Vagina (tissue), 2 donors: ENCODE results near the gene CDH4. TPM values are rescaled to one million over a fixed set of nuclear protein-coding genes. Genes with fewer than 3 reads are reported as not detected.

ENCODE experiments used
- DNase-seq, 2 donors: peaks; one replicate each; pipeline ENCODE4 v3.0.0-alpha.2; 2017; ENCODE audit errors: extremely low spot score in 2 of 2
- H3K27ac ChIP-seq: fragments of 200-600 bp; sonication (generic); one replicate; pipeline ENCODE4 v1.5.1; 2019
- H3K27me3 ChIP-seq: fragments of 200-600 bp; sonication (generic); one replicate; pipeline ENCODE4 v1.5.1; 2019
- H3K36me3 ChIP-seq, 2 donors: fragments of 200-600 bp; sonication (generic); one replicate each; pipeline ENCODE4 v1.5.1; 2017 to 2019
- H3K4me1 ChIP-seq: fragments of 200-600 bp; sonication (generic); one replicate; pipeline ENCODE4 v1.5.1; 2019
- H3K4me3 ChIP-seq, 2 donors: fragments of 200-600 bp; sonication (generic); 1 replicate in 1 of 2; 2 replicates in 1 of 2; pipeline ENCODE4 v1.5.1; 2016 to 2019
- H3K9me3 ChIP-seq: fragments of 200-600 bp; sonication (generic); one replicate; pipeline ENCODE4 v1.5.1; 2019
- CTCF ChIP-seq, 3 experiments: fragments of 450-650 bp in 2 of 3; fragments of 200-600 bp in 1 of 3; sonication (generic) in 1 of 3; IDR thresholded peaks; one replicate each; pipeline ENCODE4 v1.5.1; 2017 to 2019; ENCODE audit warnings: antibody characterized with exemption in 3 of 3, mild to moderate bottlenecking in 2 of 3, moderate library complexity in 2 of 3
- POLR2A ChIP-seq, 2 donors: fragments of 450-650 bp; IDR thresholded peaks; one replicate each; pipeline ENCODE4 v1.6.1; 2017; ENCODE audit warnings: antibody characterized with exemption in 2 of 2, mild to moderate bottlenecking in 2 of 2, moderate library complexity in 2 of 2
- POLR2AphosphoS5 ChIP-seq, 2 donors: sonication (generic); formaldehyde crosslinking; IDR thresholded peaks; one replicate each; pipeline ENCODE4 v1.9.0; 2017; ENCODE audit warnings: antibody characterized with exemption in 2 of 2, mild to moderate bottlenecking in 2 of 2, low read depth in 1 of 2; ENCODE audit not compliant: insufficient read depth in 1 of 2
- intact Hi-C: fragments of 100-400 bp; cut with DNase I; formaldehyde crosslinking; loops from one replicate; pipeline ENCODE4 v1.15.1; 2023
- total RNA-seq: library from RNA; depleted of rRNA; stranded (reverse); fragments of >200 nt; gene quantifications from one replicate; pipeline ENCODE4 v1.2.3, GENCODE V29; 2016

The CDH4 gene
- total RNA-seq, 1 donor from 2014 or later: 0.25 TPM

- Histone ChIP-seq H3K36me3 (no peaks in the 10 kb centered on the region), H3K4me3 (no peak overlapping the region), H3K4me1 (peaks cover 24% of the 10 kb centered on the region), H3K9me3 (no peaks in the 10 kb centered on the region), H3K27me3 (no peaks in the 10 kb centered on the region), H3K27ac (no peak overlapping the region)
- intact Hi-C loops: no loop called here
- DNase-seq: no peak
- TF ChIP-seq CTCF (IDR thresholded peaks at IDR 0.05): no peak
- TF ChIP-seq POLR2A (IDR thresholded peaks at IDR 0.05): no peak
- TF ChIP-seq POLR2AphosphoS5 (IDR thresholded peaks at IDR 0.05; ENCODE audit: insufficient read depth in 1 of 2, low read depth in 1 of 2): no peak
These were observed 547.4 kb downstream of the CDH4 start for GRCh38 chr20:61799394-61799923.

GRCh38 chr20:61799928-61800327, 547.9 kb downstream of the CDH4 start:
- H3K4me1 ChIP-seq: peaks cover 26% of the 10 kb centered on the region
- TF ChIP-seq POLR2AphosphoS5 (IDR thresholded peaks at IDR 0.05; ENCODE audit: insufficient read depth in 1 of 2, low read depth in 1 of 2): no peak
- no peak for TF ChIP-seq POLR2A (IDR thresholded peaks at IDR 0.05)
- TF ChIP-seq CTCF (IDR thresholded peaks at IDR 0.05): no peak
- no peaks in the 10 kb centered on the region for H3K27me3 ChIP-seq
- DNase-seq: no peak
- no peak overlapping the region for H3K27ac ChIP-seq
- no peaks in the 10 kb centered on the region for H3K9me3 ChIP-seq
- intact Hi-C loops: no loop called here
- no peaks in the 10 kb centered on the region for H3K36me3 ChIP-seq
- no peak overlapping the region for H3K4me3 ChIP-seq

- H3K4me3 ChIP-seq: no peak overlapping the region
- H3K9me3 ChIP-seq: no peaks in the 10 kb centered on the region
- DNase-seq: no peak
- no peaks in the 10 kb centered on the region for H3K36me3 ChIP-seq
- no peaks in the 10 kb centered on the region for H3K27me3 ChIP-seq
- intact Hi-C loops: no loop called here
- TF ChIP-seq POLR2AphosphoS5 (IDR thresholded peaks at IDR 0.05; ENCODE audit: insufficient read depth in 1 of 2, low read depth in 1 of 2) (no peak), CTCF (IDR thresholded peaks at IDR 0.05) (no peak), POLR2A (IDR thresholded peaks at IDR 0.05) (no peak)
- H3K4me1 ChIP-seq: peaks cover 26% of the 10 kb centered on the region
- H3K27ac ChIP-seq: no peak overlapping the region
These were observed 548.5 kb downstream of the CDH4 start for GRCh38 chr20:61800359-61801064.

- H3K27ac ChIP-seq: no peak overlapping the region
- DNase-seq: no peak
- no peaks in the 10 kb centered on the region for H3K9me3 ChIP-seq
- peaks cover 26% of the 10 kb centered on the region for H3K4me1 ChIP-seq
- H3K27me3 ChIP-seq: no peaks in the 10 kb centered on the region
- H3K4me3 ChIP-seq: no peak overlapping the region
- intact Hi-C loops: no loop called here
- no peak for TF ChIP-seq CTCF (IDR thresholded peaks at IDR 0.05)
- no peak for TF ChIP-seq POLR2AphosphoS5 (IDR thresholded peaks at IDR 0.05; ENCODE audit: insufficient read depth in 1 of 2, low read depth in 1 of 2)
- TF ChIP-seq POLR2A (IDR thresholded peaks at IDR 0.05): no peak
- H3K36me3 ChIP-seq: no peaks in the 10 kb centered on the region
These were observed 549.0 kb downstream of the CDH4 start for GRCh38 chr20:61801065-61801360.

GRCh38 chr20:61801428-61801827, 549.4 kb downstream of the CDH4 start:
- H3K9me3 ChIP-seq: no peaks in the 10 kb centered on the region
- intact Hi-C loops: no loop called here
- DNase-seq: no peak
- H3K4me3 ChIP-seq: no peak overlapping the region
- peaks cover 26% of the 10 kb centered on the region for H3K4me1 ChIP-seq
- TF ChIP-seq CTCF (IDR thresholded peaks at IDR 0.05): no peak
- no peak for TF ChIP-seq POLR2A (IDR thresholded peaks at IDR 0.05)
- TF ChIP-seq POLR2AphosphoS5 (IDR thresholded peaks at IDR 0.05; ENCODE audit: insufficient read depth in 1 of 2, low read depth in 1 of 2): no peak
- no peak overlapping the region for H3K27ac ChIP-seq
- H3K27me3 ChIP-seq: no peaks in the 10 kb centered on the region
- H3K36me3 ChIP-seq: no peaks in the 10 kb centered on the region
